ENCODE measurements around the gene RHOJ. TPM values are rescaled to one million over a fixed set of nuclear protein-coding genes. Genes with fewer than 3 reads are reported as not detected.
"Not testable (repeated sequence)": the region's sequence is repeated elsewhere in the genome, so short reads cannot be mapped to it uniquely, and the experiment has no call there.

RHOJ gene
- total RNA-seq, 1 donor from 2014 or later = 55.9 TPM

DNA sequence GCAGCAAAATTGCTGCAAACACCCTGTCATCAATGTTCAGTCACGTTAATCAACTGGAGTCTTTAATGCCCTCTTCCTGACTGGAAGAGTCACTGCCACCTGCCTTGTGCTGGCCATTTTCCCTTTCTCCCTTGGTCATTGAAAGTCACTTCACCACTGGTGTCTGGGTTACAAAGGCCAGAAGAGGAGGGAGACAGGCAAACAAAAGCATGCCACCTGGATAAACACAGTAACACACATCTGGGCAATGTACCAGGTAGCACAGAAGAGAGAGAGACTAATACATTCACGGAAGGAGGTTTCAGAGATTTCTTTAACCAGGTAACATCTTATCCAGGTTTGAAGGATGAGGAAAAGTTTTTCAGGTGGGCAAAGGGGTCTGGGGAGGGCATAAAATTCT, 81.8 kb downstream of the RHOJ start:
- DNase-seq (ENCODE audit: low spot score) (no peak), ATAC-seq (no peak)
- intact Hi-C loops (cut with DNase I) = no loop called here

GRCh38 chr14:63287666-63288483, 83.6 kb downstream of the RHOJ start:
- DNase-seq (ENCODE audit: low spot score) = no peak
- ATAC-seq = no peak
- intact Hi-C loops (cut with DNase I) = no loop called here

GRCh38 chr14:63288853-63289252, 84.6 kb downstream of the RHOJ start:
- DNase-seq (ENCODE audit: low spot score) (no peak), ATAC-seq (no peak)
- intact Hi-C loops (cut with DNase I) = no loop called here

- peak; percentile 24 for ATAC-seq
- intact Hi-C loops (cut with DNase I) = no loop called here
- no peak for DNase-seq (ENCODE audit: low spot score)
These were observed 86.6 kb downstream of the RHOJ start for GRCh38 chr14:63290741-63291430.

DNA sequence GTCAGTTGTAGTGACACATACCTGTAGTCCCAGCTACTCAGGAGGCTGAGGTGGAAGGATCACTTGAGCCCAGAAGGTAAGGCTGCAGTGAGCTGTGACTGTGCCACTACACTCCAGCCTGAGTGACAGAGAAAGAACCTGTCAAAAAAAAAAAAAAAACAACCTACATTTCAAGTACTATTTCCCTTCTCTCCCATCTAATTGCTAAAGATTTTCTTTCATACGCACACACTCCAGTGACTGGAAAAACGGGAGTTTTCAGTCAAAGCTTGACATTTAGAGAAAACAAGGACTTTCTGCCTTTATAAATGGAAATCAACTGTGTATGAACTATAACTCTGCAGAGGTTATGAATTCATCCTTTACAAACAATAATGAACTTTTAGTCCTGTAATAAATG, 88.6 kb downstream of the RHOJ start:
- ATAC-seq = no peak
- no peak for DNase-seq (ENCODE audit: low spot score)
- intact Hi-C loops (cut with DNase I) = no loop called here

DNA sequence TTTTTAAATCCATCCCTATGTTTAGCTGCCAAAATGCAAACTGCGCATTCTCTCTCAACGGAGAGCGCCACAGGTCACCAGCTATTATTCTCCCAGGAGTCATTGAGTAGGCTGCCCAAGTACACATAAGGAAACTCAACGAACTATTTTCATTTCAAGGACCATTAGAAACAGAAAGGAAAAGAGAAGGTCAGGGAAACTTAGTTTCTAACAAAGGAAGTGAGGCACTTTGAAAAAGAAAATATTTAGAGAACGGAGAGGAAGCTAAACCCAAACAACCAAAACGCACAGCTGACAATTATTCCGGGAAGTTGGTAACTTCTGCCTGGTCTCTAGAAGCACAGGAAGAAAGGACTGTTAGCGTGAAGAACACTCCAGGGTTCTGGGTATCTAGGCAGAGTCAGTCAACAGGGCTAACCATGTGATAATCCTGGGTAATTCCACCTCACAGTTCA, 91.0 kb downstream of the RHOJ start:
- ATAC-seq = peak; percentile 36

DNA sequence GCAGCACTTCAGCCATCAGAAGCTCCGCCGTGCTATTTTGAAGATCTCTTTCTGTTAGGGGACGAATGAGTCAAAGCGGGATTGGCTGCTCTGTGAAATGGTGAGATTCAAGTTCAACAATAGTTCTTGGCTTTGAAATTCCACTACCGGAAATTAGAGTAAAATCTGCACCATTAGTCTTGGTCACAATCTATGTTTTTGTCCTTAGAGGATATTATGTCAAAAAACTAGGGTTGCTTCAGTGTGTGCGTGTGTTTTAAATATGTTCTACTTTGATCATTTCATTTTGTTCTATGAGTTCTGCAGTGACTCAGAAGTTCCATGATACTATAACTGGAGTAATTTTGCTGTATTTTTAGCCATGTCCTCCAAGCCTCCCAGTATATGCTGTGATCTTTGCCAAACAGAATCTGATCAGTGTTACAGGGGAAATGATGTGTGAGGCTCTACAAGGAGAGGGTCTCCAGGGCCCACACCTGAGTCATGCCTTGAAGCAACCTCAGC, 91.9 kb downstream of the RHOJ start:
- DNase-seq (ENCODE audit: low spot score) (no peak), ATAC-seq (peak; percentile 42)
- intact Hi-C loops (cut with DNase I) = no loop called here

More for the DNA sequence above, 91.0 kb downstream of the RHOJ start:
- intact Hi-C loops (cut with DNase I) = no loop called here
- DNase-seq (ENCODE audit: low spot score) = no peak

GRCh38 chr14:63297372-63298063, 93.3 kb downstream of the RHOJ start:
- DNase-seq (ENCODE audit: low spot score) = no peak
- intact Hi-C loops (cut with DNase I) = no loop called here
- ATAC-seq = no peak

- intact Hi-C loops (cut with DNase I) = no loop called here
- DNase-seq (ENCODE audit: low spot score) = no peak
- no peak for ATAC-seq
These were observed 95.3 kb downstream of the RHOJ start for GRCh38 chr14:63299351-63300110.

DNA sequence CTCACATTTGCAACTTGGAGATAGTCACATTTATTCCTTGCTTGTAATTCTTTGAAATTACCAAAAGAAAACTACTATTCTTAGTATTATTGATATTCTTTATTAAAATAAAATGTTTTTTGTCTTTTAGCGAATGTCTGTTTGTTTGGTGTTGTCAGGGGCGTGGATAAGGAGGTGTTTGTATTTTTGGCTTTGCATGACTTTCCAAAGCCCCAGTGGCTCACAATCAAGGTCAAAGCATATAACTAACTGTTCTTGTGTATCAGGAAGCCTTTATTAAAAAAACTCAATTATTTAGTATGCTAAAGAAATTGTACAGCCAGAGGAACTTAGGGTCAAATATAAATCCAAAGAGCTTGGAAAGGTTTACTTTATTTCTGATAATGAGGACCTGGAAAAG, 96.6 kb downstream of the RHOJ start:
- intact Hi-C loops (cut with DNase I) = no loop called here
- no peak for ATAC-seq
- no peak for DNase-seq (ENCODE audit: low spot score)

DNA sequence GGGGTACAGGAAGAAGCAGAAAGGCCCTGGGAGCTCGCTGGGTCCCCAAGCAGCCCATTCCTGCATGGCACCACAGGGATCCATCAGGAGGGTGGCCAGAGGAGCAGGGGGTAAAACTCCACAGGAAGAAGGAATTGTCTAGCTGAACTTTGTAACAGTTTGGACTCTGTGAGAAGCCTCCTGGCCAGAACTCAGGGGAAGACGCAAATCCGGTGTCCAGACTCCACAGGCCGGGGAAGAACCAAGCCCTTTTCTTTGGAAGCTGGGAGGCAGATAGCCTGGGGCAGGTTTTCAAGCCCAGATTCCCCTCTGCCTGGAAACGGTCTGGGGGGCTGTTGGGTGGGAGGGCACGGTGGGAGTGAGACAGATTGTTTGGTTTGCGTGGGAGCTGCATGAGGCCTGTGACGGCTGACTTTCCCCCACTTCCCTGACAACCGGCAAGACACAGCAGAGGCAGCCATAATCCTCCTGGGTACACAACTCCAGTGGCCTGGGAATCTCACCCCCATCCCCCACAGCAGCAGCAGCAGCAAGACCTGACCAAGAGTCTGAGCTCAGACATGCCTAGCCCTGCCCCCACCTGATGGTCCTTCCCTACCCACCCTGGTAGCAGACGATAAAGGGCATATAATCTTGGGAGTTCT, 97.8 kb downstream of the RHOJ start:
- DNase-seq (ENCODE audit: low spot score) (no peak), ATAC-seq (no peak)
- intact Hi-C loops (cut with DNase I) = no loop called here

DNA sequence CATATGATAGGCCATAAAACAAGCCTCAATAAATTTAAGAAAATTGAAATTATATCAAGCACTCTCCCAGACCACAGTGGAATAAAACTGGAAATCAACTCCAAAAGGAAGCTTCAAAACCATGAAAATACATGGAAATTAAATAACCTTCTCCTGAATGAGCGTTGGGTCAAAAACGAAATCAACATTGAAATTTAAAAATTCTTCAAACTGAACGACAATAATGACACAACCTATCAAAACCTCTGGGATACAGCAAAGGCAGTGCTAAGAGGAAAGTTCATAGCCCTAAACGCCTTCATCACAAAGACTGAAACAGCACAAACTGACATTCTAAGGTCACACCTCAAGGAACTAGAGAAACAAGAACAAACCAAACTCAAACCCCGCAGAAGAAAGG, 100.2 kb downstream of the RHOJ start:
- intact Hi-C loops (cut with DNase I); ATAC-seq; DNase-seq (ENCODE audit: low spot score): not testable (repeated sequence)

DNA sequence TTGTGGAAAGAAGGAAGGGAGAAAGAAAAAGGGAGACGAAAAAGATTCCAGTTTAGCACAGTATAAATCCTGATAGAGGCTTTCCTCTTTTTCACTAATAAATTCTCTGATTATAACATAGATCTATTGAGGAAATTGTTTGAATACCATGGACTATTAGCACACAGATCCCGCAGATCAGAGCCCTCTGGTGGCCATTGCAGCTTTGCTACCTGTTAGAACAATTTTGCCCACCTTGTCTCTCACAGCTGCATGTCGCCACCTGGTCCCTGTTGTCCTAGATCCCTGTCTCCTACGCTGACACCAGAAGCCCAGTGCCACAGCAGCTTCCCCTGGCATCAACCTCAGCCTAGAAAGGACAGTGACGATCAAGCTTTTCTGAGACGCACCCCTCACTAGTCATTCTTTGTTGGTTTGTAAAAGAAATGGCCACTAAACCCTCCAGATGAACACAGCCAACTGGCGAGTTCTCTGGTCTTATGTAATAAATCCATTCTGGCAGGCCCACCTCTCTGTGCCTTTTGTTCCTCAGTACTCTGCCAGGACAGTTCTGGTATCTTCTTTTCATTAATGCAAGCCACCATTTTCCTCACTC, 104.6 kb downstream of the RHOJ start:
- DNase-seq (ENCODE audit: low spot score) (no peak), ATAC-seq (no peak)
- intact Hi-C loops (cut with DNase I) = no loop called here

GRCh38 chr14:63318835-63319234, 114.6 kb downstream of the RHOJ start, which contains the start of gene GPHB5:
Gene GPHB5 (minus strand): TSS chr14:63318935. CDS start chr14:63317849, 1,086 bp downstream.
- ATAC-seq (no peak), DNase-seq (ENCODE audit: low spot score) (no peak)
- intact Hi-C loops (cut with DNase I) = no loop called here

DNA sequence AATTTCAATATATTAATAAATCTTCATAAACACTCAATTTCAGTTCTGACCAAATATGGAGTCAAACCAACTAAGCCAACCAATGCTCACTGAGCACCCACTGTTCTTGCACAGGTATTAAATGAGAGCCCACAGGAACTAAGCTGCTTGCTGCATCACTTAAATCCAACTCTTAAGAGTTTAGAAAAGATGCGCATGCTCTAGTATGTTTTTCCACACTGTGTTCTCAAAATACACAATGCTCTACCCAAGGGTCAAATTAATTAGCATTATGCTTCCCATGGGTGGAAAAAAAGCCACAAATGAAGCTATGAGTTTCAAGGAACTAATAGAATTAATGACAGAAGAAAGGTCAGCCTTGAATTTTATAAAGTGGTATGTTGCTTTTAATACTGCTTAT, 118.2 kb downstream of the RHOJ start:
- intact Hi-C loops (cut with DNase I) = no loop called here
- DNase-seq (ENCODE audit: low spot score) (no peak), ATAC-seq (no peak)

DNA sequence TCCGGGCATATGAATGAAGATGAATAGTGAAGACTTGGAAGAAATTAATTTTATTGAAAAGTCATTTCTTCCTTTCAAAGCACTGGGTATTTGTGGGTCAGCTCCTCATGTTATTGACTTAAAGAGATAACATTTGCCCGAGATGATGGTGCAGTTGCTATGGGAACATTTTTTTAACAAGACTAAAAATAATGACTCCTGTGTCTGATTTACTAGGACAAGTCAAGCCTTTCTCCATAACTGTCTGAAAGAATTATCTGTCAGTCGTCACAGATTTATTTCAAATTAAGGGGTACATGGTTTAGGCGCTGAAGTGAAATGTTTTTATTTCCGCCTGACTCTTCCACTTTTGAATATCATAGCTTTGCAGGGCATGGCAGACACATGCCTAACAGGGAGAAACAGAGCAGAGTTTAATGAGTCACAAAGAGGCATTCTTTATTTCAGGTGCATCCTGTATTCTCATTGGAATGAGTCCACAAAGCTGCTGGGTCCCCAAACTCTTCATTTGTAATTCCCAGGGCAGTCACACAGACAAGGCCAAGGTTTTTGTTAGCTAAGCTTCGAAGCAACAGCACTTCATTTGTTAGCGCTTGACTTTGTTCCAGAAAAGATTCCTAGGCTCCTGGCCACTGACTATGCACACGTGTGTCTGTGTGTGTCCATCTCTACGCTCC, 118.8 kb downstream of the RHOJ start:
- ATAC-seq = peak; percentile 78
- intact Hi-C loops (cut with DNase I) = no loop called here
- no peak for DNase-seq (ENCODE audit: low spot score)

DNA sequence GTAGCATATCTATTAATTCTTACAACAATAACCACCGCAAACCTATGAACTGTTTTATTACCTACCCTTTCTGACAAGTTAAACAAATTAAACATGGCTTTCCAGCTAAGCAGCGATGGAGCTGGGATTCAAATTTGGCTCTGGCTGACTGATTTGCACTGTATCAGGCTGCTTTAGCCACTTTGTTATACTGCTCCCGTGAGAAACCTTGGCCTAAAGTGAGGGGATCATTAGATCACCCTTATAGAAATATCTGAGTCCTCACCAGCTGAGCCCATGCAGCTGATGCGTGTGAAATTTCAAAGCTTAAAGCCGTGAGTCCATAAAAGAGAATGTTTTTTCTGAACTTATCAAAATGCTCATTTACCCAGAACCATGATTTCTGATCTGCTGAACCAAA, 122.6 kb downstream of the RHOJ start:
- intact Hi-C loops (cut with DNase I) = no loop called here
- no peak for DNase-seq (ENCODE audit: low spot score)
- ATAC-seq = no peak
